Kidney glomerular epithelial cell (primary cell): ENCODE data around the gene FAM162A.
A peak's percentile ranks its signal among the peaks of the same experiment; 100 is the strongest.

Experiments
- DNase-seq: peaks from one replicate; lab custom pipeline; 2025; lab: John Stamatoyannopoulos, UW

The FAM162A gene

GRCh38 chr3:122383771-122384697, at the start of gene FAM162A:
Gene FAM162A, plus strand, starts transcription at chr3:122384182. Its CDS starts 84 bp downstream, at chr3:122384266.
- peak; percentile 87 for DNase-seq

- no peak for DNase-seq
These were observed 41.2 kb upstream of the FAM162A start for GRCh38 chr3:122342803-122343202.

GRCh38 chr3:122343654-122344053, 40.3 kb upstream of the FAM162A start:
- no peak for DNase-seq

DNA sequence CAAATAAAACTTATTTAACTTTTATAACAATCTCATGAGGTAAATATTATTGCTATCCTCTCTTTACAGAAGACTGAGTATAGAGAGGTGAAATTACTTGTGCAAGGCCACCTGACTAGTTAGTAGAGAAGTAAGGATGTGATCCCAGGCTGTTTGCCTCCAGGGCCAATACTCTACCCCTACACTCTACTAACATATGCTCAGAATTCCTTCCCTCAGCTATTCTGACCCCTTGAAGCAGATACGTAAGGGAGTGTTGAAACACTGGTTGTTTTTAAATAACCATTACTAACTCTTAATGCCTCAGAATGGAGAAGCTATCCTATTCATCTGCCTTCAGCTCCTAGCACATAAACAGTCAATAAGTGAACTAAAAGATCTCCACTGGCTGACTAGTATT, 34.8 kb upstream of the FAM162A start:
- no peak for DNase-seq

GRCh38 chr3:122350814-122351418, 33.1 kb upstream of the FAM162A start:
- DNase-seq, result peak; percentile 10

GRCh38 chr3:122351612-122352011, 32.4 kb upstream of the FAM162A start:
- no peak for DNase-seq

DNA sequence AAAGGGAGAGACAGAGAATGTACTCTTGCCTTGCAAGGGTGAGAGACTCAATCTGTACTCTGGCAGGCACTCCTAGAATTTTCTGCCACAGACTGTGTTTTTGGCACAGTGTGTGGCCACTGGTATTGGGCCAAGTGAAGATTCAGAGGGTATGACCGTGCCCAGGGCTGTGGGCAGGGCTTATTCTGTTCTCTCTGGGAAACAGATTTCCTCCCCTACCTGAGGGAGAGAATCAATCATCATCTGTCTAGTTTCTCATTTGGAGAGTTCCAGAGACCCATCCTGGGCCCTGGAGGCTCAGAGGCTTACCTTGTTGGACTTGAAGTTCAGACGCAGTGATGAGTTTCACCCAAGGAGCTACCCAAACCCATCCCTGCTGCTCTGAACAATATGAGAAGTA, 30.8 kb upstream of the FAM162A start:
- DNase-seq, result no peak

- DNase-seq, result no peak
These were observed 30.0 kb upstream of the FAM162A start for GRCh38 chr3:122353893-122354401.

GRCh38 chr3:122355612-122356011, 28.4 kb upstream of the FAM162A start:
- DNase-seq, result no peak

- DNase-seq, result peak; percentile 20
These were observed 27.6 kb upstream of the FAM162A start for GRCh38 chr3:122356402-122356801.

GRCh38 chr3:122357828-122358702, 25.9 kb upstream of the FAM162A start:
- no peak for DNase-seq

- DNase-seq, result no peak
These were observed 25.3 kb upstream of the FAM162A start for GRCh38 chr3:122358703-122359032.

DNA sequence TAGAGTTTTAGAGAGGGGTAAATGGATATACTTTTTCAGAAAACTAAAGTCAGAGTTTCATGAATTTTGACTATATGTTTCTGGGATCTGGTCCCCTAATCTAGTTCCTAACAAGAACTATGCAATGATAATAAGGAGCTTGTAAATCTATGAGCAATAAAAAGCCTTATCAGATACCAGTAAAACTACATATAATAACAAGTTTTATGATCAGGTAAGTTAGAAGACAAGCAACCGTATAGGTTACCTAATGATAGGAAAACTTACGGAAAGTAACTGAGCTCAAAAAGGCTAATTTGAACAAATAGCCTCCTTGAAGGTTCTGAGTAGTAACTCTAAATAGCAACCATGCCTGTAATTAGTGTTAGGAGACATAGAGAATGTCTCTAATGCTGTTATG, 22.0 kb upstream of the FAM162A start:
- DNase-seq, result no peak

DNA sequence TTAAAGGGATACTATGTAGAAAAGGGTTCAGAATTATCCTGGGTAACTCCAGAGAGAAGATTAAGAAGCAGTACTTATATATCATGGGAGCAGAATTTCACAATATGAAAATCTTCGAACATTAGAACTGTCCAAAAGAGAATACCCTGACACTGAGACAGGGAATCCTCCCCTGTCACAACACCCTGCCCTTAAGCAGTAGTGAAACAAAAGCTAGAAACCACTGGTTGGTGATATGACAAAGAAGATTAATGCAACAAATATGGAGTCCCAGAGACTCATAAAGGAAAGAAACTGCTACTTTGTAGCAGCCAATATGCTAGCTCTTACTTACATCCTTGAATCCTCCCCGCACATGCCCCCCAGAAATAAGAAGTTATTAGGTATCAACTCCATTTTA, 19.5 kb upstream of the FAM162A start:
- DNase-seq, result no peak

DNA sequence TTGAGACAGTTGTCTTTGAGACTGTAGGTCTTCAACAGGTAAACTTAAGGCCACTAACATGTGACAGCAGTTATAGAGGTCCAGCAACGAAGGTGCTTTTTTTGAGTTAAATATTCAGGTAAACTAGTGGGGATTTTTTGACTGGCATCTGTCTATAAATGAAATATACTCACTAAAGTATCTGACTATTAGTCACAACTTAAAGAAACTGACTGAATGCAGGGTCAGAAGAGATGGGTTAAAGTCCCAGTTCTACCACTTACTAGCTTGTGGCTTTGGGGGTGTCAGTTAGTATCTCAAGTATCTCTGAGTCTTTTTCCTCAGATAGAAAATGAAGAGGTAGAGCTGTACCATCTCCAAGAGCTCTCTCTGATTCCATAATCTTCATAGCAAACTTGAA, 18.9 kb upstream of the FAM162A start:
- no peak for DNase-seq

GRCh38 chr3:122365582-122366378, 18.2 kb upstream of the FAM162A start:
- peak; percentile 15 for DNase-seq

DNA sequence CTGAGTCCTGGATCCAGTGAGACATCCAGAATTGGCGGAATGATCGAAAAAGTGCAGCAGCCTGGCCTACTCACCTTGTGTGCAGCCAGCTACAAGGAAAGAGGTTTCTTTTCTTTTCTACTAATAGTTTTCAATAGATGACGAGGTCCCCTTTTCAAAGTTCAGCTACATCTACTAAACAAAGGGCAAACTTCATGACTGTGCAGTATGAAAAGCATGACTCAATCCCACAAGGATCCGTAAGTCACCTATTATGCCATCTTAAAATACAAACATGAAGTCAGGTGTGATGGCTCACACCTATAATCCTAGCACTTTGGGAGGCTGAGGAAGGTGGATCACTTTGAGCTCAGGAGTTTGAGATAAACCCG, 17.6 kb upstream of the FAM162A start:
- DNase-seq, result no peak

DNA sequence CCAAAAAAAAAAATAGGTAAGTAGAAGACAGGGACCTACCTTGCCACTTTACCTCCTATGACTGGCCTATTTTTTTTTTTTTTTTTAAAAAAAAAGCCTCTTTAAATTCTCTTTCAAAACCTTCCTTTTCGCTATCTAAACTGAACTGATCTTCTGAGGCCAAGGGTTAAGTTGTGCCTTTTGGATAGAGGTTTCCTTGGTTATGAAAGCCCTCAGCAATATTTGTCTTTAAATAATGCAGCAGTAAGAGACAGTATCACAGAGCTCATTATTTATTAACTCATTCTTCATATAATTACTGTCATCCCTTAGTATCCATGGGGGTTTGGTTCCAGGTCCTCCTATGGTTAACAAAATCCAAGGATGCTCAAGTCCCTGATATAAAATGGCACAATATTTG, 9.9 kb upstream of the FAM162A start:
- DNase-seq, result no peak

GRCh38 chr3:122377975-122378374, 6.0 kb upstream of the FAM162A start:
- no peak for DNase-seq

- DNase-seq, result peak; percentile 80
These were observed 905 bp upstream of the FAM162A start, which contains the start of gene MIX23 for GRCh38 chr3:122382888-122383666. Gene MIX23, minus strand, starts transcription at chr3:122383231. Its CDS starts 7 bp downstream, at chr3:122383224.

DNA sequence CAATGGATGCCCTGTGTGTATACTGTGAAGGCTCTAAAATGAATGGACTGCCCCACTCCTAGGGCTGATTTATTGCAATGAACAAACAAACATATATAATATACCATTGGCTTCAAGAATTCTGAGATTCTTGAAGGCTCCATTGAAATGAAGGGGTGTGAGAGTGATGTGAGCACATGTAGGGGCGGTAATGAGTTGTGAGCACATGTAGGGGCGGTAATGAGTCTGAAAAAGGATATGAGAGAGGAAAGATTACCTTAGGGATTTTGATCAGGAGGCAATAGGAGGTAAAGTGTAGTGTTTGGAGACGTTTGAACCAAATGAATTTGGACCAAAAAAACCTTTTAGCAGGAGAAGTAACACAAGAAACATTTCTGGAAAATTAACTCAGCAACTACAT, 3.7 kb downstream of the FAM162A start:
- no peak for DNase-seq
